Measurements from ENCODE around the gene ANKH.

DNA sequence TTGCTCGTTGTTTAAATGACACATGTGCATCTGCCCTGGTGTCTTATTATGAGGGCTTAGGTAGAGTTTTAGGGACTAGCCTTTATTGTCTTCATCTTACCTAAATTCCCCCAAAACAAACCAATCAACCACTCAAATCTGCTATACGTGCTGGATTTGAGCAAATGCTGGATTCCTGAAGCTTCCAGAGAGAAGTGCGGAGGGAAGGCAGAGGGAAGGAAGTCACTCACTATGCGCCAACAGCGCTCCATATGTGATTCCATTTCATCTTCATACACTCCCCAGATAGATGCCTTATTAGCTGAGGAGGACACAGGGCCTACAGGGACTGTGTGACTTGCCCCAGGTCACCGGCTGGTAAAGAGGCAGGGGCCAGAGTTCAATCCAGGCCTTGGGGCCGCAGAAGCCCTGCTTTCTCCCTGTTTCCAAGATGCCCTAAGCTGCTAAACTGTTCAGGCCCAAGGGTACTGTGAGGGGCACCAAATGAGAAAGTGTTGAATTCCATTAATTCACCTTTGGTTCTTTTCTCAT, 143.6 kb downstream of the ANKH start:
- no peak for TF ChIP-seq EZH2 (IDR thresholded peaks at IDR 0.05)
- no peak for TF ChIP-seq POLR2AphosphoS5 (IDR thresholded peaks at IDR 0.05; ENCODE audit: borderline replicate concordance, low read depth, low read length)

All from SK-N-MC (cell line).